CD14-positive monocyte (primary cell): ENCODE measurements around the gene GALNT10. TPM values are rescaled to one million over a fixed set of nuclear protein-coding genes. Genes with fewer than 3 reads are reported as not detected.

Experiments used
- DNase-seq, 3 donors: peaks; one replicate each; pipeline ENCODE4 v3.0.0-alpha.2; 2011 to 2022
- H2AFZ ChIP-seq: 2 replicates; pipeline ENCODE4 v1.6.0; 2012; ENCODE audit warnings: mild to moderate bottlenecking, low read depth, low read length, inconsistent platforms; ENCODE audit not compliant: insufficient read depth, poor library complexity, severe bottlenecking
- H3K27ac ChIP-seq, 2 donors: 1 replicate in 1 of 2; 2 replicates in 1 of 2; pipeline ENCODE4 v1.5.1; 2012 to 2013; ENCODE audit warnings: low read length in 2 of 2, control low read depth in 1 of 2, inconsistent platforms in 1 of 2, low read depth in 1 of 2, mild to moderate bottlenecking in 1 of 2
- H3K27me3 ChIP-seq, 2 donors: one replicate each; pipeline versions ENCODE4 v1.6.0 to v1.6.1; 2011 to 2013; ENCODE audit warnings: low read length in 2 of 2; ENCODE audit not compliant: control insufficient read depth in 2 of 2, insufficient read depth in 2 of 2
- H3K36me3 ChIP-seq, 2 donors: replicated peaks in 1 of 2; 1 replicate in 1 of 2; 2 replicates in 1 of 2; pipeline versions ENCODE4 v1.5.1 to v1.6.1; 2012 to 2013; ENCODE audit warnings: low read length in 2 of 2, control low read depth in 1 of 2, inconsistent platforms in 1 of 2, mild to moderate bottlenecking in 1 of 2; ENCODE audit not compliant: insufficient read depth in 2 of 2, control insufficient read depth in 1 of 2
- H3K4me1 ChIP-seq, 2 donors: 1 replicate in 1 of 2; 2 replicates in 1 of 2; pipeline versions ENCODE4 v1.5.1 to v1.6.1; 2012 to 2013; ENCODE audit warnings: low read length in 2 of 2, control low read depth in 1 of 2, inconsistent platforms in 1 of 2, mild to moderate bottlenecking in 1 of 2, moderate library complexity in 1 of 2; ENCODE audit not compliant: insufficient read depth in 2 of 2, control insufficient read depth in 1 of 2
- H3K4me2 ChIP-seq: replicated peaks from 2 replicates; pipeline ENCODE3; 2012; ENCODE audit warnings: low read length, moderate library complexity, mild to moderate bottlenecking; ENCODE audit not compliant: poor library complexity, severe bottlenecking; ENCODE audit errors: extremely low read depth
- H3K4me3 ChIP-seq, 3 experiments: fragments of 200-600 bp in 1 of 3; sonication (generic) in 1 of 3; replicated peaks in 1 of 3; 1 replicate in 2 of 3; 2 replicates in 1 of 3; pipeline ENCODE4 v1.5.1; 2011 to 2013; ENCODE audit warnings: low read length in 3 of 3, mild to moderate bottlenecking in 3 of 3, control low read depth in 2 of 3, low read depth in 2 of 3, inconsistent platforms in 1 of 3, moderate library complexity in 1 of 3
- H3K79me2 ChIP-seq: 2 replicates; pipeline ENCODE4 v1.6.0; 2012; ENCODE audit warnings: mild to moderate bottlenecking, control low read depth, inconsistent platforms, low read length, moderate library complexity; ENCODE audit not compliant: insufficient read depth
- H3K9ac ChIP-seq: 2 replicates; pipeline ENCODE4 v1.6.0; 2017; ENCODE audit warnings: low read length, mild to moderate bottlenecking; ENCODE audit not compliant: insufficient read depth, poor library complexity, severe bottlenecking
- H3K9me3 ChIP-seq, 2 donors: replicated peaks in 1 of 2; 1 replicate in 1 of 2; 2 replicates in 1 of 2; pipeline versions ENCODE4 v1.5.1 to v1.6.1; 2012 to 2013; ENCODE audit warnings: low read length in 2 of 2, control low read depth in 1 of 2; ENCODE audit not compliant: control insufficient read depth in 1 of 2, insufficient read depth in 1 of 2
- H4K20me1 ChIP-seq: 2 replicates; pipeline ENCODE4 v1.6.0; 2012; ENCODE audit warnings: mild to moderate bottlenecking, low read length, control low read depth, moderate library complexity; ENCODE audit not compliant: insufficient read depth
- H3K27ac Mint-ChIP-seq, 7 donors: one replicate each; pipeline ENCODE4 v1.8.0; 2020; ENCODE audit warnings: mild to moderate bottlenecking in 7 of 7, mixed read lengths in 7 of 7, moderate library complexity in 6 of 7, inconsistent platforms in 2 of 7
- H3K27me3 Mint-ChIP-seq, 3 donors: one replicate each; pipeline ENCODE4 v1.8.0; 2021 to 2022; ENCODE audit warnings: low read depth in 3 of 3, mild to moderate bottlenecking in 3 of 3, mixed read lengths in 3 of 3, moderate library complexity in 3 of 3, inconsistent platforms in 1 of 3
- H3K36me3 Mint-ChIP-seq, 2 donors: one replicate each; pipeline ENCODE4 v1.8.0; 2020; ENCODE audit warnings: mixed read lengths in 2 of 2, inconsistent platforms in 1 of 2, mild to moderate bottlenecking in 1 of 2
- H3K4me1 Mint-ChIP-seq: one replicate; pipeline ENCODE4 v1.8.0; 2020; ENCODE audit warnings: mild to moderate bottlenecking, mixed read lengths
- H3K4me3 Mint-ChIP-seq, 2 donors: one replicate each; pipeline ENCODE4 v1.8.0; 2020; ENCODE audit warnings: mild to moderate bottlenecking in 2 of 2, mixed read lengths in 2 of 2, moderate library complexity in 1 of 2
- H3K9me3 Mint-ChIP-seq, 7 donors: one replicate each; pipeline ENCODE4 v1.8.0; 2020 to 2022; ENCODE audit warnings: mixed read lengths in 7 of 7, mild to moderate bottlenecking in 6 of 7, moderate library complexity in 6 of 7, inconsistent platforms in 2 of 7
- whole genome bisulfite sequencing: methylation state at CpG from one replicate; pipeline ENCODE4 v1.1.5; 2013; ENCODE audit warnings: missing lambda C conversion rate; ENCODE audit not compliant: insufficient coverage; 5-methylcytosine and 5-hydroxymethylcytosine counted together
- intact Hi-C, 2 donors: fragments of 100-400 bp; cut with micrococcal nuclease; formaldehyde crosslinking; loops; one replicate each; pipeline versions ENCODE4 v1.15.0 to v1.15.1; 2023
- polyA plus RNA-seq, 3 donors: library from polyadenylated mRNA; depleted of rRNA in 1 of 3; unstranded in 2 of 3; stranded (reverse) in 1 of 3; fragments of 300-500 nt in 2 of 3; fragments of >200 nt in 1 of 3; fragmentation: Illumina TruSeq in 2 of 3; gene quantifications; 1 replicate in 2 of 3; 2 replicates in 1 of 3; pipeline ENCODE4 v1.2.3, GENCODE V29; 2012 to 2021
- TF ChIP-seq, protein P1 (sequence below): fragments of 200-600 bp; IDR thresholded peaks from one replicate; pipeline ENCODE4 v1.8.0; 2022; ENCODE audit warnings: antibody characterized with exemption, mild to moderate bottlenecking

Gene GALNT10
- polyA plus RNA-seq, 3 donors: 6.2 to 11.6 (median 7.3) TPM

DNA sequence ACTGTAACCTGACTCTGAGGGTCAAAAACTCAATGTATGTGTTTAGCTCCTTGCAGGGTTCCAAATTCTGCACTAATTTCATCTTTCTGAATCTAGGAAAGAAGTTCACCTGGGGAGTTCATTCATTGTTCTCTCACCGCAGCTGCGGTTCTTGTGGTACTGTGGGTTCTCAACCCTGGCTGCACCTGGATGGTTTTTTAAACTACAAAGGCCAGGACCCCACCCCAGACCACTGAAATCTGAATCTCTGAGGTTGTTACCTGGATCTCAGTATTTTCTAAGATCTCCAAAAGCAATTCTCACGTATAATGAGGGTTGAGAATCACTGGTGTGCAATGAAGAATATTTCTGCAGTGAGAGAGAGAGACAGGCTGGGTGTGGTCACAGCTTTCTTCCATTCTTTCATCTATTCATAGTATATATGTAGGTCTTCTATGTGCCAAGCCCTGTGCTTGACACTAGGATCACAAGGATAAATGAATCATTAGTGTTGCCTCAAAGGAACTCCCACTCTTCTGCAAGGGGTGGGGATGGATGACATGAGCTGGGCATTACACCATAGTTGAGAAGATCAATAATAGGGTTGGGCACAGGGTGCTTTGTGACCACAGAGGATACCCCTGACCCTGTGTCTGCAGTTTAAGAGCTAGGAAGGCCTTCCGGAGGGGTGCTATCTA is 109.8 kb downstream of the GALNT10 start:
- Histone ChIP-seq H3K27me3 (no peaks in the 10 kb centered on the region), H3K4me3 (no peak overlapping the region), H3K79me2 (no peaks in the 10 kb centered on the region), H3K9ac (no peak overlapping the region), H3K9me3 (peaks cover 0 to 5% of the 10 kb centered on the region in 2 donors), H2AFZ (no peak overlapping the region), H3K4me2 (no peak overlapping the region), H3K27ac (no peak overlapping the region), H4K20me1 (no peaks in the 10 kb centered on the region), H3K36me3 (peaks cover 4 to 36% of the 10 kb centered on the region in 2 donors), H3K4me1 (peaks cover 12 to 16% of the 10 kb centered on the region in 2 donors)
- TF ChIP-seq, protein P1, sequence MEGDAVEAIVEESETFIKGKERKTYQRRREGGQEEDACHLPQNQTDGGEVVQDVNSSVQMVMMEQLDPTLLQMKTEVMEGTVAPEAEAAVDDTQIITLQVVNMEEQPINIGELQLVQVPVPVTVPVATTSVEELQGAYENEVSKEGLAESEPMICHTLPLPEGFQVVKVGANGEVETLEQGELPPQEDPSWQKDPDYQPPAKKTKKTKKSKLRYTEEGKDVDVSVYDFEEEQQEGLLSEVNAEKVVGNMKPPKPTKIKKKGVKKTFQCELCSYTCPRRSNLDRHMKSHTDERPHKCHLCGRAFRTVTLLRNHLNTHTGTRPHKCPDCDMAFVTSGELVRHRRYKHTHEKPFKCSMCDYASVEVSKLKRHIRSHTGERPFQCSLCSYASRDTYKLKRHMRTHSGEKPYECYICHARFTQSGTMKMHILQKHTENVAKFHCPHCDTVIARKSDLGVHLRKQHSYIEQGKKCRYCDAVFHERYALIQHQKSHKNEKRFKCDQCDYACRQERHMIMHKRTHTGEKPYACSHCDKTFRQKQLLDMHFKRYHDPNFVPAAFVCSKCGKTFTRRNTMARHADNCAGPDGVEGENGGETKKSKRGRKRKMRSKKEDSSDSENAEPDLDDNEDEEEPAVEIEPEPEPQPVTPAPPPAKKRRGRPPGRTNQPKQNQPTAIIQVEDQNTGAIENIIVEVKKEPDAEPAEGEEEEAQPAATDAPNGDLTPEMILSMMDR: no peak
- DNase-seq: no peak
- Mint-ChIP-seq H3K36me3 (peaks cover 44 to 65% of the 10 kb centered on the region in 2 donors), H3K27me3 (peaks cover 0 to 2% (median 0%) of the 10 kb centered on the region in 3 donors), H3K4me1 (peaks cover 16% of the 10 kb centered on the region), H3K4me3 (no peak overlapping the region), H3K9me3 (peaks cover 9 to 13% (median 10%) of the 10 kb centered on the region in 7 donors), H3K27ac (no peak overlapping the region)
- intact Hi-C loops: no loop called here
- 100% methylated on average over 2 of the region's 4 CpGs for WGBS

DNA sequence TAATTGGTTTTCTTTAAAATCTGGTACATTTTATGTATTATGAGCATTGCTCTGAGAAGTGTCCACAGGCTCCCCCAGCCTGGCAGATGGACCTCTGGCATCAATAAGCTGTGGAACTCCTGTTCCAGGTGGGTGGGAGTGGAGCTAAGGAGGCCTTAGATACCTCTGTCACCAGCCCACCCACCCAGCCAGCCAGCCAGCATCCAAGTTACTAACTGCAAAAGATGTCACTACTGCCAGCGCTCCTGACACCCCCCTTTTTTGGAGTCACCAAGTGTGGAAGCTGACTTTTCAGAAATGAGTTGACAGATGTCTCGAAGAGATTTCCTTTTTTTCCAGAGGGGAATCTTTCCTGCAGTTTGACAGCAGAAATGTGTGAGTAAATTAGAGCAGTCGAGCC is 111.2 kb downstream of the GALNT10 start:
- TF ChIP-seq, protein P1: no peak
- no peak overlapping the region for H3K9ac ChIP-seq
- intact Hi-C loops: no loop called here
- H3K4me1 ChIP-seq: peaks cover 12 to 16% of the 10 kb centered on the region in 2 donors
- H3K27me3 Mint-ChIP-seq: peaks cover 0 to 2% (median 0%) of the 10 kb centered on the region in 3 donors
- no peak for DNase-seq
- H3K4me3 ChIP-seq: no peak overlapping the region
- no peak overlapping the region for H2AFZ ChIP-seq
- H3K4me2 ChIP-seq: no peak overlapping the region
- no peak overlapping the region for H3K4me3 Mint-ChIP-seq
- H3K27ac ChIP-seq: no peak overlapping the region
- H3K27ac Mint-ChIP-seq: no peak overlapping the region
- H4K20me1 ChIP-seq: no peaks in the 10 kb centered on the region
- no peaks in the 10 kb centered on the region for H3K79me2 ChIP-seq
- H3K27me3 ChIP-seq: no peaks in the 10 kb centered on the region
- peaks cover 0 to 5% of the 10 kb centered on the region in 2 donors for H3K9me3 ChIP-seq
- peaks cover 18% of the 10 kb centered on the region for H3K4me1 Mint-ChIP-seq
- WGBS: 100% methylated on average over 1 of the region's 3 CpGs
- peaks cover 4 to 35% of the 10 kb centered on the region in 2 donors for H3K36me3 ChIP-seq
- H3K9me3 Mint-ChIP-seq: peaks cover 9 to 15% (median 12%) of the 10 kb centered on the region in 7 donors
- H3K36me3 Mint-ChIP-seq: peaks cover 34 to 57% of the 10 kb centered on the region in 2 donors
